HEK293 (cell line): ENCODE measurements around the gene KTN1.

Experiments
- CTCF ChIA-PET: fragments of 350-600 bp; formaldehyde crosslinking; extraction: SDS; loops from one replicate; lab custom pipeline; 2021; ENCODE audit warnings: antibody characterized with exemption; lab: Yijun Ruan, JAX
- POLR2A ChIA-PET: fragments of 300-600 bp; formaldehyde crosslinking; extraction: SDS; loops from one replicate; lab custom pipeline; 2020; ENCODE audit warnings: antibody characterized with exemption, inconsistent platforms; lab: Yijun Ruan, JAX
- H3K27ac ChIP-seq: fragments of 200-500 bp; sonication (Bioruptor generic); 2 replicates; pipeline ENCODE4 v1.5.1; 2014; ENCODE audit warnings: low read depth, low read length, control low read depth, inconsistent platforms; ENCODE audit errors: extremely low read depth
- H3K36me3 ChIP-seq, 2 experiments: fragments of 200-500 bp in 1 of 2; sonication (Bioruptor generic) in 1 of 2; 1 replicate in 1 of 2; 2 replicates in 1 of 2; pipeline ENCODE4 v1.5.1; 2014 to 2017; ENCODE audit warnings: inconsistent platforms in 2 of 2, low read length in 2 of 2; ENCODE audit not compliant: control insufficient read depth in 2 of 2, insufficient read depth in 1 of 2
- H3K4me1 ChIP-seq: fragments of 200-500 bp; sonication (Bioruptor generic); 2 replicates; pipeline ENCODE4 v1.5.1; 2014; ENCODE audit warnings: mild to moderate bottlenecking, low read length, inconsistent platforms; ENCODE audit not compliant: control insufficient read depth, insufficient read depth
- H3K4me3 ChIP-seq: 2 replicates; pipeline ENCODE4 v1.5.1; 2011; ENCODE audit warnings: low read depth, mild to moderate bottlenecking, control low read depth, low read length, moderate library complexity
- H3K9me3 ChIP-seq: fragments of 200-500 bp; sonication (Bioruptor generic); 2 replicates; pipeline ENCODE4 v1.5.1; 2014; ENCODE audit warnings: low read depth, low read length, inconsistent platforms; ENCODE audit not compliant: control insufficient read depth, insufficient read depth
- ATF2 ChIP-seq: fragments of 450-650 bp; formaldehyde crosslinking; IDR thresholded peaks from 2 replicates; pipeline ENCODE4 v1.5.1; 2016; ENCODE audit warnings: missing biosample characterization, missing genetic modification characterization, low read depth
- HOXA7 ChIP-seq: sonication (generic); formaldehyde crosslinking; IDR thresholded peaks from 2 replicates; pipeline ENCODE4 v1.8.1; 2022; ENCODE audit warnings: missing genetic modification reagents, borderline replicate concordance
- PRDM1 ChIP-seq: fragments of 450-650 bp; formaldehyde crosslinking; IDR thresholded peaks from 2 replicates; pipeline ENCODE4; 2016; ENCODE audit warnings: missing biosample characterization, missing genetic modification characterization
- SP7 ChIP-seq: fragments of 450-650 bp; formaldehyde crosslinking; IDR thresholded peaks from 2 replicates; pipeline ENCODE4 v1.5.1; 2016; ENCODE audit warnings: missing biosample characterization, missing genetic modification characterization
- ZEB2 ChIP-seq: fragments of 450-650 bp; formaldehyde crosslinking; IDR thresholded peaks from 2 replicates; pipeline ENCODE4 v1.5.1; 2016; ENCODE audit warnings: missing biosample characterization, missing genetic modification characterization
- ZNF398 ChIP-seq: fragments of 450-650 bp; formaldehyde crosslinking; IDR thresholded peaks from 2 replicates; pipeline ENCODE4 v1.5.1; 2017; ENCODE audit warnings: missing biosample characterization, missing genetic modification characterization
- ZNF596 ChIP-seq: fragments of 450-650 bp; IDR thresholded peaks from 2 replicates; pipeline ENCODE4 v1.5.0; 2018; ENCODE audit warnings: missing biosample characterization, mild to moderate bottlenecking, missing genetic modification characterization, moderate library complexity
- ZNF600 ChIP-seq: fragments of 450-650 bp; formaldehyde crosslinking; IDR thresholded peaks from 2 replicates; pipeline ENCODE4 v1.5.1; 2016; ENCODE audit warnings: missing biosample characterization, missing genetic modification characterization

KTN1 gene

GRCh38 chr14:55733599-55733998 is 153.6 kb downstream of the KTN1 start:
- POLR2A ChIA-PET, result no interaction called here
- Histone ChIP-seq H3K36me3 (no peaks in the 10 kb centered on the region), H3K9me3 (no peaks in the 10 kb centered on the region), H3K27ac (no peak overlapping the region), H3K4me3 (no peak overlapping the region), H3K4me1 (no peaks in the 10 kb centered on the region)
- TF ChIP-seq ZEB2 (no peak), ZNF398 (tag by site-specific recombination) (no peak), ATF2 (tag by site-specific recombination) (no peak), PRDM1 (no peak), HOXA7 (no peak), ZNF600 (tag by site-specific recombination) (no peak), SP7 (no peak), ZNF596 (tag by site-specific recombination) (no peak)
- CTCF ChIA-PET, result interaction anchor here (0.6 to 4.1 kb wide), 6 partner anchors 11 to 743 kb away, joined by 3 to 26 read pairs (median 5); no protein-coding TSS in a partner anchor
